Astrocyte of the cerebellum (primary cell): ENCODE data around the gene SDK2.

Source experiments
- DNase-seq: peaks from one replicate; pipeline ENCODE4 v3.0.0-alpha.2; 2011; ENCODE audit warnings: low read depth
- H3K4me3 ChIP-seq: 2 replicates; pipeline ENCODE4 v1.5.1; 2011; ENCODE audit warnings: mild to moderate bottlenecking, low read depth, low read length, moderate library complexity
- CTCF ChIP-seq: IDR thresholded peaks from 2 replicates; pipeline ENCODE4 v1.5.1; 2012; ENCODE audit warnings: low read length, low read depth, moderate library complexity, mild to moderate bottlenecking; ENCODE audit errors: missing control alignments
- in situ Hi-C: cut with HindIII; loops from 2 replicates; pipeline ENCODE4 v1.10.0; 2017; ENCODE audit warnings: low sequenced_read_pairs

The SDK2 gene

GRCh38 chr17:73571511-73572130 is 72.6 kb downstream of the SDK2 start:
- no peak for DNase-seq
- no peak overlapping the region for H3K4me3 ChIP-seq
- no peak for TF ChIP-seq CTCF
- in situ Hi-C loops, result no loop called here

- in situ Hi-C loops, result no loop called here
- no peak overlapping the region for H3K4me3 ChIP-seq
- no peak for TF ChIP-seq CTCF
- DNase-seq, result no peak
Measured at GRCh38 chr17:73569762-73570319, 74.4 kb downstream of the SDK2 start.

- no peak for TF ChIP-seq CTCF
- no peak for DNase-seq
- H3K4me3 ChIP-seq, result no peak overlapping the region
- in situ Hi-C loops, result no loop called here
Measured at GRCh38 chr17:73568934-73569333, 75.3 kb downstream of the SDK2 start.

GRCh38 chr17:73566905-73567782 is 77.1 kb downstream of the SDK2 start:
- no peak overlapping the region for H3K4me3 ChIP-seq
- in situ Hi-C loops, result no loop called here
- TF ChIP-seq CTCF, result no peak
- DNase-seq, result no peak

GRCh38 chr17:73564843-73565242 is 79.4 kb downstream of the SDK2 start:
- in situ Hi-C loops, result no loop called here
- no peak overlapping the region for H3K4me3 ChIP-seq
- DNase-seq, result no peak
- no peak for TF ChIP-seq CTCF

GRCh38 chr17:73562896-73563295 is 81.3 kb downstream of the SDK2 start:
- H3K4me3 ChIP-seq, result no peak overlapping the region
- TF ChIP-seq CTCF, result no peak
- in situ Hi-C loops, result no loop called here
- DNase-seq, result no peak
